A549 (cell line): ENCODE measurements around the gene CCL4L2.

Source experiments
- CEBPB ChIP-seq, 2 experiments: fragments of >200 bp in 1 of 2; sonication (Bioruptor Twin) in 1 of 2; formaldehyde crosslinking in 1 of 2; IDR thresholded peaks; 2 replicates each; pipeline ENCODE4 v1.6.1; 2012 to 2016
- CTCF ChIP-seq: fragments of >200 bp; sonication (Bioruptor Twin); formaldehyde crosslinking; IDR thresholded peaks from 3 replicates; pipeline ENCODE4 v1.5.1; 2016
- EP300 ChIP-seq, 2 experiments: fragments of >200 bp; sonication (Bioruptor Twin); formaldehyde crosslinking; IDR thresholded peaks; 2 replicates in 1 of 2; 3 replicates in 1 of 2; pipeline ENCODE4 v1.6.1; 2016 to 2017
- ESRRA ChIP-seq: fragments of 150-350 bp; IDR thresholded peaks from 2 replicates; pipeline ENCODE4 v1.6.1; 2014; ENCODE audit warnings: mild to moderate bottlenecking, low read length, borderline replicate concordance
- GATA3 ChIP-seq: IDR thresholded peaks from 2 replicates; pipeline ENCODE4 v1.6.1; 2012; ENCODE audit warnings: borderline replicate concordance
- HDAC2 ChIP-seq: fragments of 200-600 bp; sonication (generic); IDR thresholded peaks from 2 replicates; pipeline ENCODE4 v1.6.1; 2016
- NFE2L2 ChIP-seq: fragments of 150-350 bp; conservative IDR thresholded peaks from 2 replicates; pipeline ENCODE4 v1.6.1; 2014; ENCODE audit warnings: low read length
- POLR2A ChIP-seq: IDR thresholded peaks from 2 replicates; pipeline ENCODE4 v1.6.1; 2012; ENCODE audit warnings: mild to moderate bottlenecking, low read length

GRCh38 chr17:36184023-36184765 is 26.7 kb upstream of the CCL4L2 start:
- TF ChIP-seq CTCF (no peak), CEBPB (IDR thresholded peaks at IDR 0.05) (no peak), ESRRA (no peak), EP300 (IDR thresholded peaks at IDR 0.05) (no peak), HDAC2 (no peak), POLR2A (no peak), NFE2L2 (no peak), GATA3 (no peak)
